GM13976 (cell line): ENCODE data around the gene PREP.

Experiments used
- DNase-seq: peaks from one replicate; pipeline ENCODE4 v3.0.0; 2012; ENCODE audit warnings: low spot score
- CTCF ChIP-seq: IDR thresholded peaks from 2 replicates; pipeline ENCODE4 v1.5.1; 2012; ENCODE audit warnings: borderline replicate concordance, mild to moderate bottlenecking; ENCODE audit not compliant: insufficient read depth; ENCODE audit errors: extremely low read depth, missing control alignments, control extremely low read depth
- in situ Hi-C: fragments of 300-500 bp; cut with MboI; formaldehyde crosslinking; loops from one replicate; pipeline ENCODE4 v1.12.0; 2022; ENCODE audit warnings: low sequenced_read_pairs, mixed read lengths, inconsistent platforms; ENCODE audit not compliant: unreplicated experiment

PREP gene

GRCh38 chr6:105369145-105369544 lies 33.7 kb downstream of the PREP start:
- no peak for DNase-seq
- in situ Hi-C loops: no loop called here
- TF ChIP-seq CTCF: no peak

- in situ Hi-C loops: no loop called here
- TF ChIP-seq CTCF: no peak
- no peak for DNase-seq
These were observed 38.6 kb downstream of the PREP start for GRCh38 chr6:105364243-105364642.

GRCh38 chr6:105363100-105363754 lies 39.7 kb downstream of the PREP start:
- TF ChIP-seq CTCF: no peak
- DNase-seq: no peak
- in situ Hi-C loops: no loop called here

GRCh38 chr6:105359419-105360370 lies 43.2 kb downstream of the PREP start:
- TF ChIP-seq CTCF: no peak
- in situ Hi-C loops: no loop called here
- peak; percentile 18 for DNase-seq

- no peak for TF ChIP-seq CTCF
- in situ Hi-C loops: no loop called here
- no peak for DNase-seq
These were observed 45.7 kb downstream of the PREP start for GRCh38 chr6:105357165-105357564.

- TF ChIP-seq CTCF: no peak
- DNase-seq: no peak
- in situ Hi-C loops: no loop called here
These were observed 50.8 kb downstream of the PREP start for GRCh38 chr6:105352037-105352617.
